GM13976 (cell line): ENCODE measurements around the gene CHRM5.

Experiments
- DNase-seq: peaks from one replicate; pipeline ENCODE4 v3.0.0; 2012; ENCODE audit warnings: low spot score
- CTCF ChIP-seq: IDR thresholded peaks from 2 replicates; pipeline ENCODE4 v1.5.1; 2012; ENCODE audit warnings: borderline replicate concordance, mild to moderate bottlenecking; ENCODE audit not compliant: insufficient read depth; ENCODE audit errors: extremely low read depth, missing control alignments, control extremely low read depth
- in situ Hi-C: fragments of 300-500 bp; cut with MboI; formaldehyde crosslinking; loops from one replicate; pipeline ENCODE4 v1.12.0; 2022; ENCODE audit warnings: low sequenced_read_pairs, mixed read lengths, inconsistent platforms; ENCODE audit not compliant: unreplicated experiment

The CHRM5 gene

GRCh38 chr15:34070003-34070402 is 101.7 kb downstream of the CHRM5 start:
- in situ Hi-C loops: loop anchor here (25.0 kb wide), 1 partner anchor 292 kb away; the partner anchor contains the start of gene LPCAT4
- no peak for TF ChIP-seq CTCF
- no peak for DNase-seq

- TF ChIP-seq CTCF: no peak
- in situ Hi-C loops: loop anchor here (25.0 kb wide), 1 partner anchor 511 kb away; the partner anchor contains the start of gene GOLGA8B
- no peak for DNase-seq
These were observed 108.5 kb downstream of the CHRM5 start for GRCh38 chr15:34076785-34077184.

DNA sequence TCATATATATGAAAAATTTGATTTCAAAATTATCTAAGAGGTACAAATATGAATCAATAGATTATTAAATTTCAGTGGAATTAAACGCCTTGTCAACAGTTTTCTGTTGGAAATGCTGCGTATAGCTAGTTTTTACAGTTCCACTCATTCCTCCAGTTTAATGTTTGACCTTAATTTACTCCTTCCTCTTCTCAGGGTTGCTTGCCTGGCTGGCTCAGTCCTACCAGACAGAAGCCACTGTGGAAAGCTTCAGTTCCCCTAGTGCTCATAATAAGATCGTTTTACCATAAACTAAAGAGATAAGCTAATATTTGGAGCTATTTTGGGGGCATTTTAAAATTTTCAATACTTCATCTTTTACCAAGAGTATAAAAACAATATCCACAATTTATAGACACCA is 110.6 kb downstream of the CHRM5 start:
- in situ Hi-C loops: loop anchor here (25.0 kb wide), 1 partner anchor 508 kb away; the partner anchor contains the start of gene GOLGA8B
- TF ChIP-seq CTCF: no peak
- no peak for DNase-seq

GRCh38 chr15:34079904-34080303 is 111.6 kb downstream of the CHRM5 start:
- TF ChIP-seq CTCF: no peak
- in situ Hi-C loops: loop anchor here (25.0 kb wide), 1 partner anchor 507 kb away; the partner anchor contains the start of gene GOLGA8B
- no peak for DNase-seq

DNA sequence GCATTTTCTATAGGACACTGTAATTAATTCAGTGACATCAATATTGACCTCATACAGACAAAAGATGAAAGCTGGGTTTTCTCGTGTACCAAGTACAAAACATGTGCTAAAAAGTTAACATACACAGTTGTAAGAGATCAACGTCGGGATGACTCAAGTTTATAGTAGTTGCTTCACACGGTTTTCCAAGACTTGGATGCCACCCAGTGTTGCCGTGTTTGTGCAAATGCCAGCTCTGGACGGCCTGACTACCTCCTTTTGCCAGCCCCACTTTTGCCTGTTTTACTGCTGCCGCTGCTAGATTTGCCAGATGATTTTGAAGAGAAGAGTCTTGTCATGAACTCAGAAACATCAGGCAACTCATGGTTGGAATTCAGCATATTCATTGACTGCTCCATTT is 115.8 kb downstream of the CHRM5 start:
- no peak for DNase-seq
- in situ Hi-C loops: loop anchor here (25.0 kb wide), 1 partner anchor 503 kb away; the partner anchor contains the start of gene GOLGA8B
- TF ChIP-seq CTCF: no peak

GRCh38 chr15:34085746-34086145 is 117.4 kb downstream of the CHRM5 start:
- no peak for TF ChIP-seq CTCF
- in situ Hi-C loops: loop anchor here (25.0 kb wide), 1 partner anchor 502 kb away; the partner anchor contains the start of gene GOLGA8B
- no peak for DNase-seq
